Activated CD8-positive, alpha-beta memory T cell treated with anti-CD3 and anti-CD28 coated beads for 4 hours (primary cell): ENCODE data around the gene ZNF805.
"Not testable (repeated sequence)": the region's sequence is repeated elsewhere in the genome, so short reads cannot be mapped to it uniquely, and the experiment has no call there.

Source experiments
- DNase-seq, 2 donors: peaks; one replicate each; pipeline ENCODE4 v3.0.0-alpha.2; 2020; ENCODE audit warnings: low read depth in 2 of 2

Gene ZNF805

GRCh38 chr19:57240311-57241090, at the start of gene ZNF805:
TSS of gene ZNF805 (plus strand) at chr19:57240632. CDS start at chr19:57240892, 260 bp downstream.
- DNase-seq, result peak; percentile 92 to 94

GRCh38 chr19:57191141-57192076, 49.0 kb upstream of the ZNF805 start, which contains the start of gene ZNF264:
TSS of gene ZNF264 (plus strand) at chr19:57191500. CDS start at chr19:57191914, 414 bp downstream.
- DNase-seq, result peak; percentile 73 to 78

GRCh38 chr19:57192077-57192420, 48.4 kb upstream of the ZNF805 start:
- DNase-seq, result no peak

GRCh38 chr19:57192993-57193392, 47.4 kb upstream of the ZNF805 start:
- DNase-seq, result no peak

GRCh38 chr19:57197874-57198273, 42.6 kb upstream of the ZNF805 start:
- DNase-seq, result not testable (repeated sequence)

GRCh38 chr19:57202160-57202559, 38.3 kb upstream of the ZNF805 start:
- DNase-seq, result no peak

- DNase-seq, result no peak
These were observed 30.1 kb upstream of the ZNF805 start for GRCh38 chr19:57210381-57210780.

DNA sequence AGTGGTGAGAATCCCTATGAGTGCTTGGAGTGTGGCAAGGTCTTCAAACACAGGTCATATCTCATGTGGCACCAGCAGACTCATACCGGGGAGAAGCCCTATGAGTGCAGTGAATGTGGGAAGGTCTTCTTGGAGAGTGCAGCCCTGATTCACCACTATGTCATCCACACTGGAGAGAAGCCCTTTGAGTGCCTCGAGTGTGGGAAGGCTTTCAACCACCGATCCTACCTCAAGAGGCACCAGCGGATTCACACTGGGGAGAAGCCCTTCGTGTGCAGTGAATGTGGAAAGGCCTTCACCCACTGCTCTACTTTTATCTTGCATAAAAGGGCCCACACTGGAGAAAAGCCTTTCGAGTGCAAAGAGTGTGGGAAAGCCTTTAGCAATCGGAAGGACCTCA, 28.3 kb upstream of the ZNF805 start:
- DNase-seq, result no peak

DNA sequence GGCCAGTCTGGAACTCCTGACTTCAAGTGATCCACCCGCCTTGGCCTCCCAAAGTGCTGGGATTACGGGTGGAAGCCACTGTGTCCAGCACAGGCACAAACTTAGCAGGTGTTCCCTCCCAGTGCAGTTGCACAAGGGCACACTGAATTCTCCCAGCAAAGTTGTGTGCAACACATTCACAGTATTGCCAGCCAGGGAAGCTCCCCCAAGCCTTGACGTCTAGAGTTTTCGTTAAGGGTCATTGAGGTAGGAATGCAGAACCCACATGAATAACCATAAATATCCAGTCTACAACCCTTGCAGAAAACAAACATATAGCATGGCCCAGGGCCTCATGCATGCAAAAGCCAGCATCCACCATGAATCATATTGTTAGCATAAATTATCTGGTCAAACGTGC, 12.9 kb upstream of the ZNF805 start:
- no peak for DNase-seq

DNA sequence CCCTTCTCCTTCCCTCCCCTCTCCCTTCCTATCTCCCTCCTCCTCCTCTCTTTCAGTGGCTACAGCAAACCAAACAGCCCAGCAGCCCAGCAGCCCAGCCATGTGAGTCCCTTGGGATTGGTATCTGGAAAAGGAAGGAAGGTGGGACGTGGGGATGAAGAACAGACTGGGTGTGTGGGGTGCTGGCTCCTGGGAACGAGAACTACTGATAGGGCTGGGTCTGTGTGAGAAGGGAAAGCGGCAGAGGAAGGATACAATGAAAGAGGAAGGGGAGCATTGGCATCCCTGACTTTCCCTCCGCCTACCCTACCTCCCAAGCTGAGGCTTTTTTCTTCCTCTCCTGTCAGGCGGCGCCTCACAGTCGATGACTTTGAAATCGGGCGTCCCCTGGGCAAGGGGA, 8.7 kb upstream of the ZNF805 start:
- no peak for DNase-seq

DNA sequence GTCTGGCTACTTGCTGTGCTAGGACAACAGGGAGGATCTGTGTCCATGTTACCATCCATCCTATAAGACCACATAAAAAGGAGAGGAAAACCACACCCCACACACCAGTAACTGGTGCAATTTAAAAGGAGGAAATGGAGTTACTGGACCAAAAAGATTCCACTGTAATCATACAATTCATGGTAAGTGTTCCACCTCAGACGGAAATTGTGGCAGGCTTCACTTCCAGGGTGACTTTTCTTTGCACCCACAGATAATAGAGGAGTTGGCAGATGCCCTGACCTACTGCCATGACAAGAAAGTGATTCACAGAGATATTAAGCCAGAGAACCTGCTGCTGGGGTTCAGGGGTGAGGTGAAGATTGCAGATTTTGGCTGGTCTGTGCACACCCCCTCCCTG, 7.2 kb upstream of the ZNF805 start:
- no peak for DNase-seq

GRCh38 chr19:57239982-57240310, 486 bp upstream of the ZNF805 start:
- DNase-seq, result no peak

DNA sequence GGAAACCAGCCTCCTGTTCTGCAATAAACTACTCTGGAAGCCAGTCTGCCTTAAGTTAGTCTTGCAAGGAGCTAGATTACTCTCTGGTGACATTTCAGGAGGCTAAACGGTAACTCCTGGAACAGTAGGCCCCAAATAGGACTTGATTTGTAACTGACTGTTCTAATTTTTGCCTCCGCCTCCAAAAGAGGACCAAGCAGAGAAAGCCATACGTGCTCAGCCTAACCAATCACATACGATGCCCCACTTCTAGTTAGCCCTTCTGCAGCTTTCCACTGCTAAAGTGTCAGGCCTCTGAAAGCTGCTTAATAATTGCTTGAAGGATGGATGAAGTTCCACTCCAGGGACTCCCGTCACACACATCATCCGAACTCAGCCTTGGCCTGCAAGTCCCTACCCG, 744 bp downstream of the ZNF805 start:
- DNase-seq, result no peak

DNA sequence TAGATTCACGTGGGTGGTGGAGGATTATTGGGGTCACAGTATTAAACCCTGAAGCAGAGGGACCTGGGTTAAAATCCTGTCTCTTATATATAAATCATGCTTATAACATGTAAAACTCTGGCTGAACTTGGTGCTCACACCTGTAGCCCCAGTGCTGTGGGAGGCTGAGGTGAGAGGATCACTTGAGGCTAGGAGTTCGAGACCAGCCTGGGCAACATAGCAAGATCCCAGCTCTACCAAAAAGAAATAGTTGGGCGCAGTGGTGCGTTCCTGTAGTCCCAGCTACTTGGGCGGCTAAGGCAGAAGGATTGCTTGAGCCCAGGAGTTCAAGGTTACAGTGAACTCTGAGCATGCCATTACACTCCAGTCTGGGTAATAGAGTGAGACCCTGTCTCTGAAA, 2.4 kb downstream of the ZNF805 start:
- DNase-seq, result no peak

- no peak for DNase-seq
These were observed 4.1 kb downstream of the ZNF805 start for GRCh38 chr19:57244513-57244912.

- no peak for DNase-seq
These were observed 4.6 kb downstream of the ZNF805 start for GRCh38 chr19:57245066-57245465.

DNA sequence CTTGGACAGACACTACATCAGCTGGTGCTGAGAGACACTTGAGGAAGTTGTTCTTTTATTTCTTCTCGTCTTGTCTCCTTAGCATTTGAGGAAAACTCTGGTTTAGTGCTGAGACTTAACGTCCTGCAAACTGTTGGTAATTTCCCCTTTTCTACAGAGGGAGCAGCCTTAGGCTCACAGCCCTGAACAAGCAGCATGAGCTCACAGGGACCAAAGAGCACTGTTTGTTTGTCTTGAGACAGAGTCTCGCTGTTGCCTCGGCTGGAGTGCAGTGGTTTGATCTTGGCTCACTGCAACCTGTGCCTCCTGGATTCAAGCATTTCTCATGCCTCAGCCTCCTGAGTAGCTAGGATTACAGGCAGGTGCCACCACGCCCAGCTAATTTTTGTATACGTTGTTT, 5.5 kb downstream of the ZNF805 start:
- no peak for DNase-seq

DNA sequence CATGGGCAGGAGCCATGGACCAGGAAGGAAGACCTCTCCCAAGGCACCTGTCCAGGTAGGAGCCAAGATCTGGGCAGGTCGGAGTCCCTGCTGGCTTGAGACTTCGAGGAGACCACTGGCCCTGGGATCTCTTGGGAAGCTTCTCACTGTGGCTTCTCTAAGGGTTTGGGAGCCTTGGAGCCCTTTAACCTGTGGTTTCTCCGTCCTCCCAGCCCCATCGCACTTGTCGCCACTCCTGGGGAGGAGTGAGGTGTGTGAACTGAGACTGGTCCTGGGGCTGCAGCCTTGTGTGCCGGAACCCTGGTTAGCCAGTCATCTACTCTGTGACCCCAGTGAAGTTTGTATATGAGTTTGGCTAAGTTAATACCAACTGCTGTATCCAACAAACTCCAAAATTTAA, 8.2 kb downstream of the ZNF805 start:
- DNase-seq, result no peak

DNA sequence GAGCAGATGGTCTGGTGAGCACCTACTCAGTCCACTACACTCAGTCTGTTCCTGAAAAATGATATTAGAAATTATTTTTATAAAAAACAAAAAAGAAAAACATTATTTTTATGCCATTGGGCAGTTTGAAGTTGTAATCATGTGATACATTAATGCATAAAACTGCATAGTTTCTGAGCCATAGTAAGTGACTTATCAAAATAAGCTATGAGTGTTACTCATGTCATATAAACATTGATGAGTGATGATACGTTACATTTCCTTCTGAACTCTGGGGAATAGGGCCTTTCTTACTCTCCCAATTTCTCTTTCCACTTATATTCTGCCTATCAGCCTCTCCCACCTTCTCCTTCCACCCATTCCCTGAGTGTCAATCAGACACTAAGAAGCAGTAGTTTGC, 8.9 kb downstream of the ZNF805 start:
- no peak for DNase-seq

GRCh38 chr19:57253767-57254166, 13.3 kb downstream of the ZNF805 start:
- DNase-seq, result not testable (repeated sequence)

DNA sequence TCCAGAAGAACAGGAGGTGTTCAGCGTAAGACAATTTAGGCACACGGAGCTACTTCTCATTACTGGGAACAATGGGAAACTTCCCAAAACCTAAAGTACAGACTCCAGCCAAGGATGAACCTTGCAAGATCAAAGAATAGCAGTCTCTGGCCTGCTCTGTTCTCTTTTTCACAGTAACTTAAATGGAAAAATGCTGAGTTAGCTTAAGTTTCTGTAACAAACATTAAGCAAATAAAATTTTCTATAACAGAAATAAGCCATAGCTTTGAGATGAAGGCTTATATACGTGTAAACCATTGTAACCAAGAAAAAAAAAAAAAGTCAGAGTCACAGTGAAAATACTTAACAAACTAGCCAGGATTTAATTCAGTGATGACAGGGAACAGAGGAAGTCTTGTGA, 21.6 kb downstream of the ZNF805 start:
- no peak for DNase-seq

DNA sequence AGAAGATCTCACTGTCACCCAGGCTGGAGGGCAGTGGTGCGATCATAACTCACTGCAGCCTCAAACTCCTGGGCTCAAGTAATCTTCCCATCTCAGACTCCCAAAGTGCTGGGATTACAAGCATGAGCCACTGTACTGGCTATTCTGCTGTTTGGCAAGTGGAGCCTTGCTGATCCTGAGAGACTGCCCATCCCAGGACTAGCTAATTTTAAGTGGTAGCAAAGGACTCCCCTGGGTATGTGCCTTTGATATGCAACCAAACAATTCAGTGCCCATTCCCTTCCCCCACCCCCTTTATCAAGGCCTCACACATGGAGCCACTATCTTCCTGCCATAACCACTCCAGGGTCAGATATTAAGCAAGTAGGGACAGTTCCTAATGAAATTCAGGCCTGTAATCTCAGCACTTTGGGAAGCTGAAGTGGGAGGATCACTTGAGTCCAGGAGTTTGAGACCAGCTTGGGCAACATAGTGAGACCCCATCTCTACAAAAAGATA, 22.9 kb downstream of the ZNF805 start:
- DNase-seq, result no peak

DNA sequence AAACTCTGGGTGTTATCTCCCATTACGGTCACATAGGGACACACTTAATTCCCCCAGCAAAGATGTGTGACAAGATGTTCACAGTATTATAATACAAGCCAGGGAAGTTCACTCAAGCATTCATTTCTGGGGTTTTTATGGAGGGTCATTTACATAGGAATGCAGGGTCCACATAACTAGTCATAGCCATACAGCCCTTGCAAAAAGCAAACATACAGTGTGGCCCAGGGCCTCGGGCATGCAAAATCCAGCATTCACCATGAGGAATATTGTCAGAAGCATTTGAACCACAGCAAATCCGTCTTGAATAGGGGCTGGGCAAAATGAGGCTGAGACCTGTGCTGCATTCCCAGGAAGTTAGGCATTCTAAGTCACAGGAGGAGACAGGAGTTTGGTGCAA, 26.9 kb downstream of the ZNF805 start:
- DNase-seq, result no peak
